ENCODE data around the gene LHFPL6.

DNA sequence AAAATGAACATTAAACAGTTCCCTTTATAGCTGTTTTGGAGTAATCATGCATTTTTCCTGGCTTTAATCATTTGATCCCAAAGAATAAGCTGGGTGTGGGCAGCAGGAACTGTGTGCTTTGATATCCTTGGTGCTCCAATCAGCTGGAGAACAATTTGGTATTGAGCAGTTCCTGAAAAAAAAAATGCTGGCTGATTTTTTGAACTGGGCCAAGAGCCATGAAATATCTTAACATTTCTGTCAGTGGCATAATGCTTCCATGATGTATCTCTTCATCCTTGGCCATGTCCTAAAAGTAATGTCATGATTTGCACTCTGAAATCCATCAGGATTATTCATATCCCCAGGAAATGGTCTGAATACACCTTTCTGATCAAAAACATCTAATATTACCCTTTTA, 134.7 kb downstream of the LHFPL6 start:
- TF ChIP-seq, protein P1, sequence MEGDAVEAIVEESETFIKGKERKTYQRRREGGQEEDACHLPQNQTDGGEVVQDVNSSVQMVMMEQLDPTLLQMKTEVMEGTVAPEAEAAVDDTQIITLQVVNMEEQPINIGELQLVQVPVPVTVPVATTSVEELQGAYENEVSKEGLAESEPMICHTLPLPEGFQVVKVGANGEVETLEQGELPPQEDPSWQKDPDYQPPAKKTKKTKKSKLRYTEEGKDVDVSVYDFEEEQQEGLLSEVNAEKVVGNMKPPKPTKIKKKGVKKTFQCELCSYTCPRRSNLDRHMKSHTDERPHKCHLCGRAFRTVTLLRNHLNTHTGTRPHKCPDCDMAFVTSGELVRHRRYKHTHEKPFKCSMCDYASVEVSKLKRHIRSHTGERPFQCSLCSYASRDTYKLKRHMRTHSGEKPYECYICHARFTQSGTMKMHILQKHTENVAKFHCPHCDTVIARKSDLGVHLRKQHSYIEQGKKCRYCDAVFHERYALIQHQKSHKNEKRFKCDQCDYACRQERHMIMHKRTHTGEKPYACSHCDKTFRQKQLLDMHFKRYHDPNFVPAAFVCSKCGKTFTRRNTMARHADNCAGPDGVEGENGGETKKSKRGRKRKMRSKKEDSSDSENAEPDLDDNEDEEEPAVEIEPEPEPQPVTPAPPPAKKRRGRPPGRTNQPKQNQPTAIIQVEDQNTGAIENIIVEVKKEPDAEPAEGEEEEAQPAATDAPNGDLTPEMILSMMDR (IDR thresholded peaks at IDR 0.05 in 2 of 3, conservative IDR thresholded peaks at IDR 0.05 in 1 of 3; ENCODE audit: control insufficient read depth in 2 of 3, extremely low read depth in 1 of 3, insufficient read depth in 1 of 3, low read depth in 3 of 3, low read length in 3 of 3): no peak
- TF ChIP-seq KLF5 (IDR thresholded peaks at IDR 0.05; ENCODE audit: partially characterized antibody) (no peak), POU2F2 (IDR thresholded peaks at IDR 0.05; ENCODE audit: borderline replicate concordance, low read depth, low read length) (no peak), CEBPB (IDR thresholded peaks at IDR 0.05; ENCODE audit: borderline replicate concordance in 1 of 2, low read depth in 2 of 2, low read length in 2 of 2) (no peak), RFX5 (IDR thresholded peaks at IDR 0.05; ENCODE audit: low read depth, low read length) (no peak), EZH2 (IDR thresholded peaks at IDR 0.05; ENCODE audit: borderline replicate concordance, control insufficient read depth, low read depth, low read length) (no peak), MXI1 (IDR thresholded peaks at IDR 0.05; ENCODE audit: low read depth, low read length) (no peak), POLR2A (IDR thresholded peaks at IDR 0.05; ENCODE audit: low read depth, low read length) (no peak)
